Brain microvascular endothelial cell (primary cell): ENCODE data around the gene PRKRA.

Source experiments
- DNase-seq: peaks from one replicate; pipeline ENCODE4 v3.0.0-alpha.2; 2020
- H3K27ac ChIP-seq: fragments of 250-450 bp; sonication (Bioruptor Pico); 2 replicates; pipeline ENCODE4 v1.5.1; 2020; ENCODE audit warnings: mild to moderate bottlenecking, moderate library complexity
- H3K27me3 ChIP-seq: fragments of 250-450 bp; sonication (Bioruptor Pico); replicated peaks from 2 replicates; pipeline ENCODE4 v1.5.1; 2020; ENCODE audit warnings: mild to moderate bottlenecking
- H3K36me3 ChIP-seq: fragments of 250-450 bp; sonication (Bioruptor Pico); replicated peaks from 2 replicates; pipeline ENCODE4 v1.5.1; 2020; ENCODE audit warnings: mild to moderate bottlenecking
- H3K4me3 ChIP-seq: 2 replicates; pipeline ENCODE4 v1.5.1; 2011; ENCODE audit warnings: low read depth, mild to moderate bottlenecking, control low read depth, low read length, moderate library complexity
- CTCF ChIP-seq: IDR thresholded peaks from 2 replicates; pipeline ENCODE4 v1.5.1; 2011; ENCODE audit warnings: low read depth, mild to moderate bottlenecking, moderate library complexity, low read length, control low read depth, inconsistent platforms; ENCODE audit errors: missing control alignments
- in situ Hi-C: cut with HindIII; loops from 2 replicates; pipeline ENCODE4 v1.10.0; 2017; ENCODE audit warnings: low sequenced_read_pairs, low pct_ligation_motif_present

Gene PRKRA

GRCh38 chr2:178441426-178441825 lies 9.5 kb downstream of the PRKRA start:
- no peak for TF ChIP-seq CTCF
- in situ Hi-C loops: no loop called here
- Histone ChIP-seq H3K27me3 (no peaks in the 10 kb centered on the region), H3K4me3 (no peak overlapping the region), H3K36me3 (peaks cover 32% of the 10 kb centered on the region), H3K27ac (no peak overlapping the region)
- no peak for DNase-seq

GRCh38 chr2:178436662-178437061 lies 14.3 kb downstream of the PRKRA start:
- no peak for TF ChIP-seq CTCF
- Histone ChIP-seq H3K4me3 (no peak overlapping the region), H3K27ac (no peak overlapping the region), H3K36me3 (peaks cover 35% of the 10 kb centered on the region), H3K27me3 (no peaks in the 10 kb centered on the region)
- in situ Hi-C loops: no loop called here
- DNase-seq: no peak

- peaks cover 53% of the 10 kb centered on the region for H3K36me3 ChIP-seq
- no peak overlapping the region for H3K4me3 ChIP-seq
- H3K27me3 ChIP-seq: no peaks in the 10 kb centered on the region
- in situ Hi-C loops: no loop called here
- H3K27ac ChIP-seq: no peak overlapping the region
- no peak for TF ChIP-seq CTCF
- no peak for DNase-seq
Observed at GRCh38 chr2:178429336-178429735, 21.6 kb downstream of the PRKRA start.

GRCh38 chr2:178428396-178428806 lies 22.6 kb downstream of the PRKRA start:
- Histone ChIP-seq H3K27me3 (no peaks in the 10 kb centered on the region), H3K27ac (no peak overlapping the region), H3K36me3 (peaks cover 51% of the 10 kb centered on the region), H3K4me3 (no peak overlapping the region)
- no peak for DNase-seq
- TF ChIP-seq CTCF: no peak
- in situ Hi-C loops: no loop called here

- DNase-seq: no peak
- in situ Hi-C loops: no loop called here
- no peak overlapping the region for H3K4me3 ChIP-seq
- no peaks in the 10 kb centered on the region for H3K27me3 ChIP-seq
- H3K36me3 ChIP-seq: peaks cover 43% of the 10 kb centered on the region
- no peak for TF ChIP-seq CTCF
- H3K27ac ChIP-seq: no peak overlapping the region
Observed at GRCh38 chr2:178427458-178427857, 23.5 kb downstream of the PRKRA start.

- no peak overlapping the region for H3K27ac ChIP-seq
- no peak overlapping the region for H3K4me3 ChIP-seq
- peaks cover 33% of the 10 kb centered on the region for H3K36me3 ChIP-seq
- no peak for TF ChIP-seq CTCF
- in situ Hi-C loops: no loop called here
- peak; percentile 25 for DNase-seq
- H3K27me3 ChIP-seq: no peaks in the 10 kb centered on the region
Observed at GRCh38 chr2:178426388-178426787, 24.6 kb downstream of the PRKRA start.
